KMS-11 (cell line): ENCODE results near the gene NLRP1.

Source experiments
- H2AFZ ChIP-seq: fragments of 200-600 bp; sonication (generic); 2 replicates; pipeline ENCODE4 v1.6.1; 2016; ENCODE audit warnings: antibody characterized with exemption, mixed run types, low read depth
- H3K27ac ChIP-seq: fragments of 200-600 bp; sonication (generic); 2 replicates; pipeline ENCODE4 v1.6.1; 2016; ENCODE audit warnings: mild to moderate bottlenecking, mixed run types
- H3K27me3 ChIP-seq: fragments of 200-600 bp; sonication (generic); 2 replicates; pipeline ENCODE4 v1.6.1; 2017; ENCODE audit warnings: mild to moderate bottlenecking, low read depth, mixed run types, moderate library complexity; ENCODE audit not compliant: insufficient read depth
- H3K36me3 ChIP-seq: fragments of 200-600 bp; sonication (generic); 2 replicates; pipeline ENCODE4 v1.6.1; 2017; ENCODE audit warnings: mild to moderate bottlenecking, mixed run types; ENCODE audit not compliant: insufficient read depth
- H3K4me1 ChIP-seq: fragments of 200-600 bp; sonication (generic); 2 replicates; pipeline ENCODE4 v1.6.1; 2016; ENCODE audit warnings: mild to moderate bottlenecking, low read depth, mixed run types; ENCODE audit not compliant: poor library complexity, severe bottlenecking
- H3K4me2 ChIP-seq: fragments of 200-600 bp; sonication (generic); 2 replicates; pipeline ENCODE4 v1.7.0; 2016; ENCODE audit warnings: mild to moderate bottlenecking, mixed run types
- H3K4me3 ChIP-seq: fragments of 200-600 bp; sonication (generic); IDR thresholded peaks from 2 replicates; pipeline ENCODE4 v1.6.1; 2017; ENCODE audit warnings: low read depth, low read length, mixed read lengths; ENCODE audit not compliant: insufficient read depth
- H3K79me2 ChIP-seq: fragments of 200-600 bp; sonication (generic); 2 replicates; pipeline ENCODE4 v1.6.1; 2016; ENCODE audit warnings: low read depth, mixed run types; ENCODE audit not compliant: insufficient read depth
- H3K9ac ChIP-seq: fragments of 200-600 bp; sonication (generic); 2 replicates; pipeline ENCODE4 v1.6.1; 2016; ENCODE audit warnings: mild to moderate bottlenecking, mixed run types
- H4K20me1 ChIP-seq: fragments of 200-600 bp; sonication (generic); 2 replicates; pipeline ENCODE4 v1.6.1; 2016; ENCODE audit warnings: mild to moderate bottlenecking, mixed run types; ENCODE audit not compliant: insufficient read depth
- CTCF ChIP-seq: fragments of 200-600 bp; sonication (generic); conservative IDR thresholded peaks from 2 replicates; pipeline ENCODE4 v1.6.1; 2017; ENCODE audit warnings: low read depth, mild to moderate bottlenecking, antibody characterized with exemption, low read length, moderate library complexity, mixed read lengths

NLRP1 gene

GRCh38 chr17:5563456-5563855 is 20.9 kb downstream of the NLRP1 start:
- no peak overlapping the region for H3K27ac ChIP-seq
- H4K20me1 ChIP-seq = no peaks in the 10 kb centered on the region
- no peaks in the 10 kb centered on the region for H3K27me3 ChIP-seq
- no peak for TF ChIP-seq CTCF
- no peak overlapping the region for H3K4me2 ChIP-seq
- no peaks in the 10 kb centered on the region for H3K4me1 ChIP-seq
- no peaks in the 10 kb centered on the region for H3K36me3 ChIP-seq
- H2AFZ ChIP-seq = no peak overlapping the region
- H3K79me2 ChIP-seq = no peaks in the 10 kb centered on the region
- no peak overlapping the region for H3K9ac ChIP-seq
- H3K4me3 ChIP-seq = no peak overlapping the region

- Histone ChIP-seq H3K27me3 (no peaks in the 10 kb centered on the region), H3K27ac (no peak overlapping the region), H3K4me3 (no peak overlapping the region), H3K4me1 (no peaks in the 10 kb centered on the region), H3K36me3 (no peaks in the 10 kb centered on the region), H3K4me2 (no peak overlapping the region), H3K9ac (no peak overlapping the region), H2AFZ (no peak overlapping the region), H4K20me1 (no peaks in the 10 kb centered on the region), H3K79me2 (no peaks in the 10 kb centered on the region)
- no peak for TF ChIP-seq CTCF
Observed at GRCh38 chr17:5562661-5563360, 21.5 kb downstream of the NLRP1 start.

GRCh38 chr17:5561736-5562571 is 22.4 kb downstream of the NLRP1 start:
- no peak overlapping the region for H3K4me3 ChIP-seq
- H3K79me2 ChIP-seq = no peaks in the 10 kb centered on the region
- no peak overlapping the region for H3K4me2 ChIP-seq
- no peaks in the 10 kb centered on the region for H3K4me1 ChIP-seq
- H3K27me3 ChIP-seq = no peaks in the 10 kb centered on the region
- no peak for TF ChIP-seq CTCF
- H3K27ac ChIP-seq = no peak overlapping the region
- no peak overlapping the region for H3K9ac ChIP-seq
- no peak overlapping the region for H2AFZ ChIP-seq
- no peaks in the 10 kb centered on the region for H4K20me1 ChIP-seq
- H3K36me3 ChIP-seq = no peaks in the 10 kb centered on the region

GRCh38 chr17:5560361-5560988 is 23.8 kb downstream of the NLRP1 start:
- no peak overlapping the region for H2AFZ ChIP-seq
- TF ChIP-seq CTCF = no peak
- H3K4me2 ChIP-seq = no peak overlapping the region
- no peaks in the 10 kb centered on the region for H3K79me2 ChIP-seq
- H3K9ac ChIP-seq = no peak overlapping the region
- no peaks in the 10 kb centered on the region for H3K36me3 ChIP-seq
- H3K27ac ChIP-seq = no peak overlapping the region
- H3K27me3 ChIP-seq = no peaks in the 10 kb centered on the region
- H3K4me1 ChIP-seq = no peaks in the 10 kb centered on the region
- no peak overlapping the region for H3K4me3 ChIP-seq
- H4K20me1 ChIP-seq = no peaks in the 10 kb centered on the region
